NCI-H526 (cell line): Measurements from ENCODE around the gene RTL1.

Experiments
- DNase-seq, 2 experiments: peaks; one replicate each; lab custom pipeline; 2025; lab: John Stamatoyannopoulos, UW

RTL1 gene

DNA sequence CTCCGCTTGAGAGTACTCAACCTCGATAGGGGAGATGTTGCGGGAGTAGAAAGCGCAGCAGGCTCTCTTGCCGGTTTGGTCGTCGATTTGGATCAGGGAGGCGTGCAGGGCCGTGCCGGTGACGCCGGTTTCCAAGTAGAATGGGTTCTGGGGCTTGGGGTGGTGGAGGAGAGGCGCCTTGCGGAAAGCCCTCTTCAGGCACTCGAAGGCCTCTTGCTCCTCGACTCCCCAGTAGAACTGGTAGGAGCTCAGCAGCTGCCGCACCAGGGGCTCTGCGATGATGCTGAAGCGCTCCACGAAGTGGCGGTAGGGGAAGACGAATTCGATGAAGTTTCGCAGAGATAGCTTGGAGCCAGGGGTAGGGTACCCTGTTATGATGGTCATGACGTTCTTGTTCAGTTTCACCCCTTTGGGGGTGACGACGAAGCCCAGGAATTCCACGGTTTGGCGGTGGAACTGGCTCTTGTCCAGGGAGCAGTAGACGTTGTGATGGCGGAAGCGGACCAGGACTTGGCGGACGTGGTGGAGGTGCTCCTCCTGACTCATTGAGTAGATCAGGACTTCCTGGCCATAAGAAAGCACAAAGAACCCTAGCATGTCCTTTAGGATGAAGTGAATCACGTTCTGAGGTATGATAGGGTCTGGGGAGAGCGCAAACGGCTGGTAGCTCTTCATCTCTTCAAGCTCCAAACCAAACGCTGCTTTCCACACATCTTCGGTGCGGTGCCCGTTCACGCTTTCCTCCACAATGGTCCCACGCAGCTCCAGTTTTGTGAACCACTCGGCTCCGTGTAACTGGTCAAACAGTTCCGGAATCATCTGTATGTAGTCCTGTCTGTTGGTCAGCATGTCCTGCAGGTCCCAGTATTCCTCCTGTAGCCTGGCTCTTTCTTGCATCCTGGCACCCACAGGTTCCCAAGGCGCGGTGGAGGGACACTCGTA lies 21.2 kb downstream of the RTL1 start:
- DNase-seq = no peak

DNA sequence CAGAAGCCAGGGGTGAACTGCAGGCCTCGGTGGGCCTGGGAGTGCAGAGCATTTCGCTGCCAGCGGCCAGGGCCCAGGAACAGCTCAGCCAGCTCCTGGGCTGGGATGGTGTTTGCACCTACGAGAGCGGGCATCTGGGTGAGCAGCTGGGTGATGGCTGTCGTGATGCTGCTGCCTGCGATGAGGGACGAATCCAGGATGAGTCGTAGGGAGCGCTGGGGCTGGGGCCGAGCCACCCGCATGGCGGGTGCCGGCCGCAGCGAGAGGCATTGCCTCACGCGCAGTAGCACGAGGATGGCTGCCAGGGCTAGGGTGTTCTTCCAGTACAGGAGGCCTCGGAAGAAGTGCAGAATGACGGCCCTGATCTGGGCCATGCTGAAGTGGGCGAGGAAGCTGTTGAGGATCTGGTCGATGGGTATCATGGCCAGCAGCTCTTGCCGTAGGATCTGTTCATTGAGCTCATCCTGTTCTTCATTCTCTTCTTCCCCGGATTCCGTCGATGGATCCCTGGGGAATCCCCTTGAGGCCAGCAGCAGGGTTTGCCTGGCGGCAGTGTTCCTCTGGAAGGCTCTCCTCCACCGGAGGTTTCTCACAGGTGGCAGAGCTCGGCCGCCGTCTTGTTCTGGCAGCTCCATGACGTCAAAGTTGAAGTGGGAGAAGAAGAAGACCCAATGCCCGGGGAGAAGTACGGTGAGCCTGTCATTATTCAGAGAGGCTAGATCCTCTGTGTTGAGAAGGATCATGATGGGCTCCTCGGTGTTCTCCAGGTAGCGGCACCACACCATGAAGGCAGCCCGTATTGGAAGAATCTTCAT lies 22.1 kb downstream of the RTL1 start:
- no peak for DNase-seq

DNA sequence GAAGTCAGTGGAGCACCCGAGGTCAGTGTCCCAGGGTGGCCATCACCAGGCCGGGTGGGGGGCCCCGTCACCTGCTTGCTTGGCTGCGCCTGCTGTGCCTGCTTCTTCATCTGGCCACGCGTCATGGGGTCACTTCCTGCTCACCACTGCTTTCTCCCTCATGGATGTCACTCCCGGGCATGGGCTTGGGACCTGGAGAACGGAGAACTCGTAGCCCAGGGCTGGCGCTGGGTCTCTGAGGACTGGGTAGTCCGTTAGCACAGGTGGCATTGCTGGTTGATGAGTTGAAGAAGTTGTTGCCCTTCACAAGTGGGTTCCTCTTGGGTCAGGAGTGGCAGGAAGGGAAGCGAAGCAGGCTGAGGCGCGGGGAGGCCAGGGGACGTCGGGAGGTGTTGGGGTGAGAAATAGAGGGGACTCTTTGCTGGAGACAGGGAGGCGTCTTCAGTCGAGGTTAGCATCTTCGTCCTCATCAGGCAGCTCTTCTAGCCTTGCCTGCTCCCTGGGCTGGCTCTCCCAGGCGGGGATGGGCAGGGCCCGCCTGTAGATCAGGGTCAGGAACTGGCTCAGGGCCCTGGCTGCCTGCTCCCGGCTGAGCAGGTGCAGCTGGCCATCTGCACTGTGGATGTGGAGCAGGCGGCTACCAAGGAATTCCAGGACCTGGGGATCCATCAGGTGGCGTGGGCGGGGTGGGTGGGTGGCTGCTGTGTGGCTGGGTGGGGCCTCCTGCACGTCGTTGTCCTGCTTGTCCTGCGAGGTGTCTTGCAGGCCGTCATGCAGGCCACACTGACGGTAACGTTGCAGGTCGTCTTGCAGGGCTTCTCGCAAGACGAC lies 23.0 kb downstream of the RTL1 start:
- DNase-seq = no peak

DNA sequence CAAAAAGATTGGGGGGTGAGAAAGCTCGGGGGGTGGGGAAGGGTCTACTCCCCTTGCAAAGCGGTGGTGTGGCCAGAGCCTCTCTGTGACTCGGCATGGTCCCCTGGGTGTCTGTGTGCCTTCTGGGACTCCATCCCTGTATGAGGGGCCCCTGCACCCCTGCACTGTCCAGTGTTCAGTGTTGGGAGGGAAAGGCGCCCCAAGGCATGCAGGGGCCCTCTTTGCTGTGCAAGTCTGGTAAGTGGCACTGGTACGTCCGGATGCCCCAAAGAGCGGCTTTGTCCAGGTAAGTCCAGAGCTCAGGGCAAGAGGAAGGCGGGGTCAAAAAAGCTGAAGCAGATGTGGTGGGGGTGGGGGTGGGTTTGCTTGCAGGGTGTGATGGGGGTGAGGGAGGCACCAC lies 23.7 kb downstream of the RTL1 start:
- DNase-seq = no peak

DNA sequence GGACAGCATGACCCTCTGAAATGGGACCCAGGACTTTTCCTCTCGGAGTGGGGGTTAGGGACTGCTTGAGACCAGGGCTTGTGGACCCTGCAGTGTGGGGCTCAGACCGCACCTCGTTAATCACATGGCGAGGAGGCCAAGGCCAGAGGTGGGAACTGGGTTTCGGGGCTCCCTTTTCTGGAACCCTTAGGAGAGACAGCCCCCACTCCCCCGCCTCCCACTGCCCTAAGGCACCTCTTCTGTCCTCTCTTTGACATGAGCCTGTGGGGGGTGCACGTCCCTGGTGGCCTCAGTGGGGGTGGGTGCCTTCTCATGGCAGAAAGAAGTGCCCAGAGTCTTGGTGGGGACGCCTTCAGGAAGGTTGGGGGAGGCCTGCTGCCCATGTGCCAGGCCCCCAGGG lies 24.3 kb downstream of the RTL1 start:
- DNase-seq = no peak

GRCh38 chr14:100878271-100879146 lies 25.0 kb downstream of the RTL1 start:
- no peak for DNase-seq

DNA sequence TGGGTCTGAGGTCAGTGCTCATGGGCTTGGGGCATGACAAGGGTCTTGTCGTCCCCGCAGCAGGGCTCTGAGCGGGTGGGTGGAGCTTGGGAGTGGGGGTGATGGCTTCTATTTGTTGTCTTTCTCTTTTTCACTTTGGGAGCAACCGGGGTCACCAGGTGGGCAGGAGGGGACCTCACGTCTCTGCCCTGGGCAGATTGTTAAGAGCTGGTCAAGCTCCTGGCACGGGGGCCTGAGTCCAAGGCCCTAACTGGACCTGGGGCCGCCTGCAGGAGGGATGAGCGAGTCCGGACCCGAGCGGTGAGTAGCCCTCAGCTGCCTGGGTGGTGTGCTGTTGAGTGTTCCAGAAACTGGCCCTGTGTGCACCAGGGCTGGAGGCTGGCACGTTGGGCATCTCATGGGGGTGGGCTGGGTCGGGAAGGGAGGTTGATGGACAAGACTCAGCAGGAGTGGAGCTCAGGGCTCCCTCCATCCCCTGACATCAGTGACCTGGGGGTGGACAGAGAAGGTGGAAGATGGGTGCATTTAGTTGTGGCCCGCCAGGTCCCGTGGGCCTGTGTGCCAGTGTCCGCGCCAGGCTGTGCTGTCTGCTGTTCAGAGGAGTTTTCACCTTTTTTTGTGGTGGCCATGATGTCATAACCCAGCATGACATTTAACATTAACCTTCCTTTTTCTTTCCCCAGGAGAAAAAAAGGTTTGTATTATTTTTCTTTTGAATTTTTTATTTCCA lies 27.5 kb downstream of the RTL1 start:
- DNase-seq = no peak

GRCh38 chr14:100875126-100875525 lies 28.4 kb downstream of the RTL1 start:
- no peak for DNase-seq

DNA sequence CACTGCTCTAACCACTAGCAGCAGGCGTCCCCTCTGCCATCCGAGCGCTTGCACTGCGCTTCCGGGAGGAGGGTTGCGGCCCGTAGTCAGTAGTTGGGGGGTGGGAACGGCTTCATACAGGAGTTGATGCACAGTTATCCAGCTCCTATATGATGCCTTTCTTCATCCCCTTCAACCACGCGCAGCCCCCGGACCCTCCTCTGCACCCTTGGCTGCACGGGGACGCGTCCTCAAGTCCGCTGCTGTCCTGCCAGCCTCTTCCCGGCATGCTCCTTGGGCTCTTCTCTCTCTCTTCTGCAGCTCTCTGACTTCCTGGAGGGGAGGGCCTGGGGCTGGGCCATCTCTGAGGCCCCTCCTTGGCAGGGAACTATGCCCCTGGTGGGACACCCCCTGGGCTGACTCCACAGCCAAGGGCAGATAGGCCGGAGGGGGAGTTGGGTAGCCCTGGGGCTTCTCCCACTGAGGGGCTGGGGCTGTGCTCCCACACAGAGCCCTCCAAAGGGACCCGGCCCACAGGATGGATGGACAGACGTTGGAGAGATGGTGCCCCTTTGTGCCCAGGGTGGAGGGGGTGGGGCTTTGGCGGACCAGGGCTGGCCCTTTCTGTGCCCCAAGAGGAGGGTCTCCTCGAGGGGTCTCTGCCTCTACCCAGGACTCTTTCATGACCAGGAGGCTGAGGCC lies 29.0 kb downstream of the RTL1 start:
- no peak for DNase-seq

- DNase-seq = no peak
Observed at GRCh38 chr14:100874051-100874410, 29.5 kb downstream of the RTL1 start.

DNA sequence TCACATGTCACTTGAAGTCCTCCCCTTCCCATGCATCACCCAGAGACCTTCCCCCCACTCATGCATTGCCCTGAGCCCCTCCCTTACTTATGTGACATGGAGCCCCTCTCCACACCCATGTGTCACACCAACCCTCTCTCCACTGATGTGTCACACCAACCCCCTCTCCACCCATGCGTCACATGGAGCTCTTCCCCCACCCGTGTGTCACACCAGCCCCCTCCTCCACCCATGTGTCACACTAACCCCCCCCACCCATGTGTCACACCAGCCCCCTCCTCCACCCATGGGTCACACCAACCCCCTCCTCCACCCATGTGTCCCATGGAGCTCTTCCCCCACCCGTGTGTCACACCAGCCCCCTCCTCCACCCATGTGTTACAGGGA lies 30.4 kb downstream of the RTL1 start:
- DNase-seq = no peak

GRCh38 chr14:100872259-100873095 lies 31.0 kb downstream of the RTL1 start:
- no peak for DNase-seq

DNA sequence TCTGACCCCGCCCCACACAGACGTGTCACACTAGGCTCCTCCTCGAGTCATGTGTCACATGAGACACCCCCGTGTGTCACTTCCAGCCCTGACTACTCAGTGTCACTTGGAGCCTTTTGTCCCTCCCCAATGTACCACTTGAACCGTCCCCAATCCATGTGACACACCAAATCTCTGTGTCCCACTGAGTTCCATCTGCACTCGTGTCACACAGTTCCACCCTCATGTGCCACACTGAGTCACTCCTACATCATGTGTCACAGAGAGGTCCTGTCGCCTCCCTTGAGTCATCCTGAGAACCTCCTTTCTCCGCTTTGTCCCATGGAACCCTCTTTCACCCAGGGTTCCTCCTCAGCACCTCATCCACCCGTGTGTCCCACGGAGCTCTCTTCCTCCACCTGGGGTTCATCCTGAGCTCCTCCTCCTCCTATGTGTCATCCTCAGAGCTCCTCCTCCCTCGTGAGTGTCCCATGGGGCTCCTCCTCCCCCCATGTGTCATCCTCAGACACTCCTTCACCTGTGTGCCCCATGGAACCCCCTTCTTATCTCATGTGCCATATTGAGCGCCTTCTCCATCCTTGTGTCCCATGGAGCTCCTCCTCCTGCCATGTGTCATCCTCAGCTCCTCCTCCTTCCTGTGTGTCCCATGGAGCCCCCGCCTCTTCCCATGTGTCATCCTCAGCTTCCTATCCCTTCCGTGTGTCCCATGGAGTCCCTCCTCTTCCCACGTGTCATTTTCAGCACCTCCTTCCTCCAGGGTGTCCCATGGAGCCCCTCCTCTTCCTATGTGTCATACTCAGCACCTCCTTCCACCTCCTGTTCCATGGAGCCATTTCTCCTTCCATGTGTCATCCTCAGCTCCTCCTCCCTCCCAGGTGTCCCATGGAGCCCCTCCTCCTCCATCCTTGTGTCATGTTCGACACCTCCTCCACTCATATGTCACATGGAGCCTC lies 32.0 kb downstream of the RTL1 start:
- DNase-seq = no peak

DNA sequence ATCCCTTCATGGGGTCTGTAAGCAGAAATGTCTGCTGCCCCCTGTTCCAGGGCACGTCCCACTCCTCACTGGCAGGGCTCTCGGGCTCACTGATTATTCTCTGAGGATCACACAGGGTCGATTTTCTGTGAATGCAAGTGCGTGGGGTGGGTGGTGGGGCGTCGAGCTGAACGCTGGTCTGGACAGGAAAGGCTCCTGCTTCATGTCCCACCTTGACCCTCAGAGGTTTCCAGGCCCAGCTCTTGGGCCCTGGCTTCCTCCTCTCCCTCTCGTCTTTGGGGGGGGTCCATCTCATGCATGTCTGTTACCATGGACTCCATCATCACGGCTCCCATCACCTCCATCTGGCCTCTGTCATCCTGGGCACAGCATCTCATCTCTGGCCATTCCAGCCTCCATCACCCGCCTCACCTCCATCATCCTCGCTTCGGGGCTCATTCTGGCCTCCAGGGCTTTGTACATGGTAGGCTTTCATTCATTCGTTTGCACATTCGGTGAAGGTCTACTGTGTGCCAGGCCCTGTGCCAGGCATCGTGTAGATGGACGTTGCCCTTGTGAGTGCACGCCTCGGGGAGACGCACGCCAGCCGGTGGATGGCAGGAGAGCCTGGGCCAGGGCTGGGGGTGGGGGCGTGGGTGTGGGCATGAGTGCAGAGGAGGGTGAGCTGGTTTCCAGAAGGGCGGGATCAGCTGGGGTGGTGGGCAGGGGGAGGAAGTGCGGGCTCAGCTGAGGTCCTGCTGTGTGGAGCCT lies 34.7 kb downstream of the RTL1 start:
- no peak for DNase-seq

DNA sequence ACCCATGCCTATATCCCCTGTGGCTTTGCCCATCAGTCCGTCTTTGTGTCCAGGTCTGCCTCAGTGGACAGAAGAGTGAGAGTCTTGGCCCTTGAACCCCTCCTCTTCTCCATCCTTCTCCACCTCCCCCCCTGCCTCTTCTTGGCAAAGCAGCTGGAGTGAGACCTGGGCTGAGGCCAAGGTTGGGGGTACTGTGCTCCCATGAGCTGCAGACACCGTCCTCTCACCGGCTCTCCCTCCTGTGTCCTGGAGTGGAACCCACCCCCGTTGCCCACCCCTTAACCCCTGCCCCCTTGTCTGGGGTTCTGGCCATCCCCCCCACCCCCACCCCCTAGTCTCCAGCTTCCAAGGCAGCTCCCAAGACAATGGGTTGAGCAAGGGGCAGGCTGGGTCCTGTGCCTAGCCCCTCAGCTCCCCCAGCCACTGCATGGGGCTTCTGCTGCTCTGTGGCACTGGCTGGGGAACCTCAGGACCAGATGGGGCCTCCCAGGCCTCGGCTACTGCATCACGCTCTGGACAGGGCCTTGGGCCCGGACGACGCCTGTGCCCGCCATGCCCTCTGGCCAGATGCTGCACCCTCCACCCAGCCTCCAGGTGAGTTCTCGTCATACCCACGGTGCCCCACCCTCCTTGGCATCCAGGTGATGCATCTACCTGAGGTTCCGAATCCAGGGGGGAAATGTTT lies 35.7 kb downstream of the RTL1 start:
- DNase-seq = no peak
